Activated CD8-positive, alpha-beta T cell treated with anti-CD3 and anti-CD28 coated beads for 36 hours (primary cell): ENCODE results near the gene ATP9B. TPM values are rescaled to one million over a fixed set of nuclear protein-coding genes. Genes with fewer than 3 reads are reported as not detected.
A peak's percentile ranks its signal among the peaks of the same experiment; 100 is the strongest.

Source experiments
- ATAC-seq: fragments of 200-7000 bp; cut with Tn5 transposase; one replicate; pipeline ENCODE4 v1.10.0; 2021; ENCODE audit warnings: mild to moderate bottlenecking, moderate library complexity
- CTCF ChIA-PET: fragments of 350-600 bp; sonication (Branson Sonifier 250); formaldehyde crosslinking; loops from one replicate; lab custom pipeline; 2021; ENCODE audit warnings: antibody characterized with exemption; lab: Charles Lee
- POLR2A ChIA-PET: fragments of 350-600 bp; sonication (Branson Sonifier 250); formaldehyde crosslinking; loops from one replicate; lab custom pipeline; 2021; ENCODE audit warnings: antibody characterized with exemption; lab: Charles Lee
- DNase-seq: peaks from one replicate; pipeline ENCODE4 v3.0.0-alpha.2; 2020
- H3K27ac Mint-ChIP-seq: one replicate; pipeline ENCODE4 v1.8.0; 2021; ENCODE audit warnings: mild to moderate bottlenecking, mixed read lengths
- H3K27me3 Mint-ChIP-seq: one replicate; pipeline ENCODE4 v1.8.0; 2021; ENCODE audit warnings: mixed read lengths
- H3K36me3 Mint-ChIP-seq: one replicate; pipeline ENCODE4 v1.8.0; 2021; ENCODE audit warnings: low read depth, mixed read lengths
- H3K4me1 Mint-ChIP-seq: one replicate; pipeline ENCODE4 v1.8.0; 2021; ENCODE audit warnings: low read depth, mixed read lengths
- H3K4me3 Mint-ChIP-seq: one replicate; pipeline ENCODE4 v1.8.0; 2021; ENCODE audit warnings: mild to moderate bottlenecking, moderate library complexity, mixed read lengths
- H3K9me3 Mint-ChIP-seq: one replicate; pipeline ENCODE4 v1.8.0; 2021; ENCODE audit warnings: mixed read lengths
- intact Hi-C: fragments of 100-400 bp; cut with micrococcal nuclease; formaldehyde crosslinking; loops from one replicate; pipeline ENCODE4 v1.10.0; 2022
- total RNA-seq, 2 experiments: library from RNA; stranded (reverse); gene quantifications; one replicate each; pipeline ENCODE4 v1.2.3, GENCODE V29; 2021
- TF ChIP-seq, protein P1 (sequence below): fragments of 200-600 bp; IDR thresholded peaks from one replicate; pipeline ENCODE4 v1.8.0; 2022; ENCODE audit warnings: antibody characterized with exemption, mild to moderate bottlenecking

ATP9B gene
- total RNA-seq, 2 experiments from 2014 or later, result 18.9 to 21.1 TPM

GRCh38 chr18:79395761-79396404, 326.7 kb downstream of the ATP9B start, which contains the start of gene NFATC1:
TSS of gene NFATC1 (plus strand) at chr18:79395930. CDS start at chr18:79396225, 295 bp downstream.
- peak; percentile 45 for ATAC-seq
- ChIA-PET CTCF (interaction anchor here (0.5 to 2.5 kb wide), 5 partner anchors 14 to 134 kb away, joined by 3 to 10 read pairs (median 5); no protein-coding TSS in a partner anchor), POLR2A (interaction anchor here (1.0 to 3.4 kb wide), 5 partner anchors 9 to 128 kb away, joined by 4 to 25 read pairs (median 6); no protein-coding TSS in a partner anchor)
- intact Hi-C loops, result loop anchor here (5.0 kb wide), 1 partner anchor 126 kb away; no protein-coding TSS in a partner anchor
- Mint-ChIP-seq H3K9me3 (no peaks in the 10 kb centered on the region), H3K4me3 (peak within 1 kb of the TSS; percentile 94), H3K27me3 (peaks cover 9% of the 10 kb centered on the region), H3K27ac (peak within 1 kb of the TSS; percentile 87), H3K36me3 (peaks cover 22% of the 10 kb centered on the region), H3K4me1 (peaks cover 20% of the 10 kb centered on the region)
- peak; percentile 91 for DNase-seq
- TF ChIP-seq, protein P1, sequence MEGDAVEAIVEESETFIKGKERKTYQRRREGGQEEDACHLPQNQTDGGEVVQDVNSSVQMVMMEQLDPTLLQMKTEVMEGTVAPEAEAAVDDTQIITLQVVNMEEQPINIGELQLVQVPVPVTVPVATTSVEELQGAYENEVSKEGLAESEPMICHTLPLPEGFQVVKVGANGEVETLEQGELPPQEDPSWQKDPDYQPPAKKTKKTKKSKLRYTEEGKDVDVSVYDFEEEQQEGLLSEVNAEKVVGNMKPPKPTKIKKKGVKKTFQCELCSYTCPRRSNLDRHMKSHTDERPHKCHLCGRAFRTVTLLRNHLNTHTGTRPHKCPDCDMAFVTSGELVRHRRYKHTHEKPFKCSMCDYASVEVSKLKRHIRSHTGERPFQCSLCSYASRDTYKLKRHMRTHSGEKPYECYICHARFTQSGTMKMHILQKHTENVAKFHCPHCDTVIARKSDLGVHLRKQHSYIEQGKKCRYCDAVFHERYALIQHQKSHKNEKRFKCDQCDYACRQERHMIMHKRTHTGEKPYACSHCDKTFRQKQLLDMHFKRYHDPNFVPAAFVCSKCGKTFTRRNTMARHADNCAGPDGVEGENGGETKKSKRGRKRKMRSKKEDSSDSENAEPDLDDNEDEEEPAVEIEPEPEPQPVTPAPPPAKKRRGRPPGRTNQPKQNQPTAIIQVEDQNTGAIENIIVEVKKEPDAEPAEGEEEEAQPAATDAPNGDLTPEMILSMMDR, result no peak

- ATAC-seq (no peak), DNase-seq (peak; percentile 52)
- H3K36me3 Mint-ChIP-seq, result peaks cover 29% of the 10 kb centered on the region
- peak overlapping the region; percentile 94 for H3K4me3 Mint-ChIP-seq
- intact Hi-C loops, result loop anchor here (5.0 kb wide), 1 partner anchor 126 kb away; no protein-coding TSS in a partner anchor
- POLR2A ChIA-PET, result interaction anchor here (0.7 to 3.4 kb wide), 8 partner anchors 9 to 127 kb away, joined by 3 to 25 read pairs (median 5); no protein-coding TSS in a partner anchor
- H3K9me3 Mint-ChIP-seq, result no peaks in the 10 kb centered on the region
- TF ChIP-seq, protein P1, result no peak
- peaks cover 7% of the 10 kb centered on the region for H3K27me3 Mint-ChIP-seq
- CTCF ChIA-PET, result interaction anchor here (1.3 to 2.5 kb wide), 4 partner anchors 14 to 133 kb away, joined by 3 to 10 read pairs (median 7); no protein-coding TSS in a partner anchor
- H3K27ac Mint-ChIP-seq, result peak overlapping the region; percentile 59
- peaks cover 27% of the 10 kb centered on the region for H3K4me1 Mint-ChIP-seq
Observed at GRCh38 chr18:79396431-79397246, 327.4 kb downstream of the ATP9B start.

DNA sequence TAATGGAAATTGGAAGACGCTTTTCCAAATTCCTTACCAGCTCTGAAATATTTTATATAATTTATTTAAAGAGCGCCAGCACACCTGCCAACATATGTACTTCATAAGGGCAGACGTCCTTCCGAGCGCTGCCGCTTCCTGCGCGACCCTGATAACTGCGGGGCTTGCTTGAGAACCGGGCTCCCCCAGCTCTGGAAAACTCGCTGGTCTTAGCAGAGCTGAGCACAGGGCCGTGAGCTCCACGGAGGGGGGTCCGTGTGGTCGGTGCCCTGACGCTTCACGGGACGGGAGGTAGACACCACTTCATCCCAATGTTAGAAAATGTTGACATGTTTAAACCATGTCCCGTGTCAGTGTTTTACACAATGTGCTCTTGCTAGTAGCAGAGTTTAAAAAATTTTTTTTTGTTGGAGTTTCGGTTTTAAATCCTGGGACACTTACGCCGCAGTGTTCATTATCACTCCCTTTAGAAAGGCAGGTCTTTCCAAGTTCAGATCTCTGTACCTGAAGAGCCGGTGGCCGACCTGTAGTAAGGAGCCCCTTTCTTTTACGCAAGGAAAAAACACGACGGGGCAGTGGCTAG, 328.1 kb downstream of the ATP9B start:
- no peak for DNase-seq
- POLR2A ChIA-PET, result interaction anchor here (0.6 to 3.4 kb wide), 11 partner anchors 8 to 283 kb away, joined by 3 to 25 read pairs (median 3); partner anchors contain the start of gene CTDP1
- Mint-ChIP-seq H3K4me1 (peaks cover 24% of the 10 kb centered on the region), H3K27me3 (peaks cover 2% of the 10 kb centered on the region), H3K9me3 (no peaks in the 10 kb centered on the region), H3K27ac (peak overlapping the region; percentile 34), H3K36me3 (peaks cover 30% of the 10 kb centered on the region), H3K4me3 (peak overlapping the region; percentile 94)
- intact Hi-C loops, result loop anchor here (5.0 kb wide), 1 partner anchor 125 kb away; no protein-coding TSS in a partner anchor
- TF ChIP-seq, protein P1, result no peak
- CTCF ChIA-PET, result interaction anchor here (0.9 to 2.5 kb wide), 7 partner anchors 15 to 133 kb away, joined by 3 to 10 read pairs (median 5); no protein-coding TSS in a partner anchor
- ATAC-seq, result no peak

- no peak for DNase-seq
- TF ChIP-seq, protein P1, result no peak
- H3K27me3 Mint-ChIP-seq, result no peaks in the 10 kb centered on the region
- ATAC-seq, result no peak
- peak overlapping the region; percentile 96 for H3K27ac Mint-ChIP-seq
- no peaks in the 10 kb centered on the region for H3K9me3 Mint-ChIP-seq
- peaks cover 25% of the 10 kb centered on the region for H3K4me1 Mint-ChIP-seq
- POLR2A ChIA-PET, result interaction anchor here (0.6 to 3.4 kb wide), 8 partner anchors 14 to 282 kb away, joined by 3 to 25 read pairs (median 3); partner anchors contain the start of gene CTDP1
- peak overlapping the region; percentile 94 for H3K4me3 Mint-ChIP-seq
- peaks cover 35% of the 10 kb centered on the region for H3K36me3 Mint-ChIP-seq
- CTCF ChIA-PET, result interaction anchor here (0.5 to 2.5 kb wide), 6 partner anchors 17 to 125 kb away, joined by 3 to 10 read pairs (median 3); no protein-coding TSS in a partner anchor
- intact Hi-C loops, result loop anchor here (5.0 kb wide), 1 partner anchor 124 kb away; no protein-coding TSS in a partner anchor
Observed at GRCh38 chr18:79397830-79398761, 328.9 kb downstream of the ATP9B start.
